ENCODE measurements around the gene RBBP8NL.

The RBBP8NL gene

GRCh38 chr20:62445553-62446340, 18.4 kb upstream of the RBBP8NL start:
- Histone ChIP-seq H3K4me3 (ENCODE audit: low read depth in 1 of 5, low read length in 5 of 5) (no peak overlapping the region), H3K9ac (ENCODE audit: low read length in 5 of 5) (no peak overlapping the region), H3K9me3 (ENCODE audit: control insufficient read depth in 5 of 5, low read length in 5 of 5) (no peaks in the 10 kb centered on the region), H3K4me1 (ENCODE audit: control insufficient read depth in 5 of 5, insufficient read depth in 5 of 5, low read length in 5 of 5) (no peaks in the 10 kb centered on the region), H3K27ac (ENCODE audit: low read depth, low read length) (no peak overlapping the region), H3K27me3 (ENCODE audit: control insufficient read depth in 5 of 5, insufficient read depth in 4 of 5, low read length in 5 of 5) (peaks cover 41 to 57% (median 44%) of the 10 kb centered on the region in 5 donors), H3K36me3 (ENCODE audit: control insufficient read depth in 5 of 5, insufficient read depth in 5 of 5, low read length in 5 of 5) (no peaks in the 10 kb centered on the region)

DNA sequence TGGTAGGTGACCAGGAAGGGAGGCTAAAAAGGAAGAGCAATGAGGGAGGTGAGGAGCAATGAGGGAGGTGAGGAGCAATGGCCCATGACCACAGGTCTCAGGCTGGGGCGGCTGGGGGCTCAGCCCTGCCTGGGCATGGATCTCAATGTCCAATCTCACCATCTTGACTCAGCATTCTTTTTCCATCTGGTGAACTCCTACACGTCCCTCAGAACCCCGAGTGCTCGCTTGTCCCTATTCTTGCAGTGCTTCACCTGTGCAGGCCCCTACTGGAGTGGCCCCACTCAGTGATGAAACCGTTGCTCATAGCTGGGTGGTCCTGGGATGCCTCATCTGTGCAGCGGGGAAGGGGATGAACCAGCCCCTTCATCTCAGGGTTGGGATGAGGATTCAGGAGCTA, 16.9 kb upstream of the RBBP8NL start:
- H3K9ac ChIP-seq (ENCODE audit: low read length in 5 of 5), result no peak overlapping the region
- peaks cover 36 to 60% (median 47%) of the 10 kb centered on the region in 5 donors for H3K27me3 ChIP-seq (ENCODE audit: control insufficient read depth in 5 of 5, insufficient read depth in 4 of 5, low read length in 5 of 5)
- no peak overlapping the region for H3K4me3 ChIP-seq (ENCODE audit: low read depth in 1 of 5, low read length in 5 of 5)
- H3K27ac ChIP-seq (ENCODE audit: low read depth, low read length), result no peak overlapping the region
- no peaks in the 10 kb centered on the region for H3K9me3 ChIP-seq (ENCODE audit: control insufficient read depth in 5 of 5, low read length in 5 of 5)
- no peaks in the 10 kb centered on the region for H3K4me1 ChIP-seq (ENCODE audit: control insufficient read depth in 5 of 5, insufficient read depth in 5 of 5, low read length in 5 of 5)
- H3K36me3 ChIP-seq (ENCODE audit: control insufficient read depth in 5 of 5, insufficient read depth in 5 of 5, low read length in 5 of 5), result no peaks in the 10 kb centered on the region

DNA sequence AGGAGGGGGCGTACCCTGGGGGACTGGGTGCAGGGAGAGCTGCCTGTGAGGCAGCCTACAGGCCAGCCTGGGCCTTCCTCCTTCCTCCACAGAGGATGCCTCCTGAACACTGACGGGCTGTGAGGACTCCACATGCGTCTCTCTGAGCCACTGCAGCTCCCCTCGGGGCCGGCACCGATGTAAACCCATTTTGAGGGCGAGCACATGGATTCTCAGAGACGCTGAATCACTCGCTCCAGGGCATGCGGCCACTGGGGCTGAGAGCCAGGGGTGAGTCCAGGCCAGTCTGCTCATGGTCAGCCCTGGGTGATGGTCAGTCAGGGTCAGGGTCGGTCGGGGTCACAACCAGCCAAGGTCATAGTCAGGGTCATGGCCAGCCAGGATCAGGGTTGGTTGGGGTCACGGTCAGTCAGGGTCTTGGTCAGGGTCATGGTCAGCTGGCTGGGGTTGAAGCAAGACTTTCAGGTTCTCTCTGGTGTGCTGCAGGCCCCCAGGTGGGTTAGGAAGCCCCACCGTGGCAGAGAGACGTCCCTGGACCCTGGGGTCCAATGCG, 14.7 kb upstream of the RBBP8NL start:
- H3K27ac ChIP-seq (ENCODE audit: low read depth, low read length), result no peak overlapping the region
- no peaks in the 10 kb centered on the region for H3K36me3 ChIP-seq (ENCODE audit: control insufficient read depth in 5 of 5, insufficient read depth in 5 of 5, low read length in 5 of 5)
- H3K27me3 ChIP-seq (ENCODE audit: control insufficient read depth in 5 of 5, insufficient read depth in 4 of 5, low read length in 5 of 5), result peaks cover 35 to 52% (median 39%) of the 10 kb centered on the region in 5 donors
- H3K4me1 ChIP-seq (ENCODE audit: control insufficient read depth in 5 of 5, insufficient read depth in 5 of 5, low read length in 5 of 5), result no peaks in the 10 kb centered on the region
- H3K9me3 ChIP-seq (ENCODE audit: control insufficient read depth in 5 of 5, low read length in 5 of 5), result no peaks in the 10 kb centered on the region
- no peak overlapping the region for H3K4me3 ChIP-seq (ENCODE audit: low read depth in 1 of 5, low read length in 5 of 5)
- H3K9ac ChIP-seq (ENCODE audit: low read length in 5 of 5), result no peak overlapping the region

- peaks cover 0 to 1% (median 0%) of the 10 kb centered on the region in 5 donors for H3K4me1 ChIP-seq (ENCODE audit: control insufficient read depth in 5 of 5, insufficient read depth in 5 of 5, low read length in 5 of 5)
- H3K36me3 ChIP-seq (ENCODE audit: control insufficient read depth in 5 of 5, insufficient read depth in 5 of 5, low read length in 5 of 5), result no peaks in the 10 kb centered on the region
- peaks cover 23 to 69% (median 54%) of the 10 kb centered on the region in 5 donors for H3K27me3 ChIP-seq (ENCODE audit: control insufficient read depth in 5 of 5, insufficient read depth in 4 of 5, low read length in 5 of 5)
- no peak overlapping the region for H3K4me3 ChIP-seq (ENCODE audit: low read depth in 1 of 5, low read length in 5 of 5)
- H3K9ac ChIP-seq (ENCODE audit: low read length in 5 of 5), result no peak overlapping the region
- H3K27ac ChIP-seq (ENCODE audit: low read depth, low read length), result no peak overlapping the region
- H3K9me3 ChIP-seq (ENCODE audit: control insufficient read depth in 5 of 5, low read length in 5 of 5), result no peaks in the 10 kb centered on the region
Measured at GRCh38 chr20:62439218-62439617, 11.9 kb upstream of the RBBP8NL start.

- no peak overlapping the region for H3K27ac ChIP-seq (ENCODE audit: low read depth, low read length)
- H3K9ac ChIP-seq (ENCODE audit: low read length in 5 of 5), result no peak overlapping the region
- no peak overlapping the region for H3K4me3 ChIP-seq (ENCODE audit: low read depth in 1 of 5, low read length in 5 of 5)
- no peaks in the 10 kb centered on the region for H3K36me3 ChIP-seq (ENCODE audit: control insufficient read depth in 5 of 5, insufficient read depth in 5 of 5, low read length in 5 of 5)
- H3K9me3 ChIP-seq (ENCODE audit: control insufficient read depth in 5 of 5, low read length in 5 of 5), result no peaks in the 10 kb centered on the region
- peaks cover 0 to 6% (median 0%) of the 10 kb centered on the region in 5 donors for H3K4me1 ChIP-seq (ENCODE audit: control insufficient read depth in 5 of 5, insufficient read depth in 5 of 5, low read length in 5 of 5)
- peaks cover 22 to 74% (median 60%) of the 10 kb centered on the region in 5 donors for H3K27me3 ChIP-seq (ENCODE audit: control insufficient read depth in 5 of 5, insufficient read depth in 4 of 5, low read length in 5 of 5)
Measured at GRCh38 chr20:62437927-62438326, 10.6 kb upstream of the RBBP8NL start.

- Histone ChIP-seq H3K27ac (ENCODE audit: low read depth, low read length) (no peak overlapping the region), H3K4me3 (ENCODE audit: low read depth in 1 of 5, low read length in 5 of 5) (no peak overlapping the region), H3K9me3 (ENCODE audit: control insufficient read depth in 5 of 5, low read length in 5 of 5) (no peaks in the 10 kb centered on the region), H3K36me3 (ENCODE audit: control insufficient read depth in 5 of 5, insufficient read depth in 5 of 5, low read length in 5 of 5) (no peaks in the 10 kb centered on the region), H3K27me3 (ENCODE audit: control insufficient read depth in 5 of 5, insufficient read depth in 4 of 5, low read length in 5 of 5) (peaks cover 22 to 73% (median 63%) of the 10 kb centered on the region in 5 donors), H3K9ac (ENCODE audit: low read length in 5 of 5) (no peak overlapping the region), H3K4me1 (ENCODE audit: control insufficient read depth in 5 of 5, insufficient read depth in 5 of 5, low read length in 5 of 5) (peaks cover 0 to 6% (median 0%) of the 10 kb centered on the region in 5 donors)
Measured at GRCh38 chr20:62437496-62437895, 10.2 kb upstream of the RBBP8NL start.

DNA sequence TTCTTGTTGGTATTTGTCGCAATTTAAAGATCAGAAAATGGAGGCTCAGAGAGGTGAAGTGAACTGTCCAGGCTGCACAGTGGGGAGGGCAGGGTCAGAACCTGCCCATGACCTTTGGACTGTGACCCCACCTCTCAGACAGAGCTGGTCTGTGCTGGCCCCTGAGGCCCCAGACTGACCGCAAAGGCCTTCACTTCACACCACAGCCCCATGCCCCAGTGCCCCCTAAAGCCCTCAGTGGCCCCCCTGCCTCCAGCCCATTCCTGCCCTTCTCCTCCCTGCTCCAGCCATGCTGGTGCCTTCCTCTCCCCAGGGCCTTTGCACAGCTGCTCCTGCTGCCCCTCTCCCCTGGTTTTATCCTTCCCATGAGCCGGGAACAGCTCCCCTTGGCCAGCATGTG, 9.4 kb upstream of the RBBP8NL start:
- no peak overlapping the region for H3K9ac ChIP-seq (ENCODE audit: low read length in 5 of 5)

GRCh38 chr20:62433658-62434497, 6.5 kb upstream of the RBBP8NL start:
- H3K4me1 ChIP-seq (ENCODE audit: control insufficient read depth in 5 of 5, insufficient read depth in 5 of 5, low read length in 5 of 5), result peaks cover 0 to 6% (median 0%) of the 10 kb centered on the region in 5 donors

More for the DNA sequence above, 9.4 kb upstream of the RBBP8NL start:
- Histone ChIP-seq H3K27me3 (ENCODE audit: control insufficient read depth in 5 of 5, insufficient read depth in 4 of 5, low read length in 5 of 5) (peaks cover 18 to 73% (median 63%) of the 10 kb centered on the region in 5 donors), H3K9me3 (ENCODE audit: control insufficient read depth in 5 of 5, low read length in 5 of 5) (no peaks in the 10 kb centered on the region), H3K4me3 (ENCODE audit: low read depth in 1 of 5, low read length in 5 of 5) (no peak overlapping the region), H3K36me3 (ENCODE audit: control insufficient read depth in 5 of 5, insufficient read depth in 5 of 5, low read length in 5 of 5) (no peaks in the 10 kb centered on the region), H3K4me1 (ENCODE audit: control insufficient read depth in 5 of 5, insufficient read depth in 5 of 5, low read length in 5 of 5) (peaks cover 0 to 6% (median 0%) of the 10 kb centered on the region in 5 donors), H3K27ac (ENCODE audit: low read depth, low read length) (no peak overlapping the region)

GRCh38 chr20:62430866-62431447, 3.6 kb upstream of the RBBP8NL start:
- Histone ChIP-seq H3K9me3 (ENCODE audit: control insufficient read depth in 5 of 5, low read length in 5 of 5) (no peaks in the 10 kb centered on the region), H3K27ac (ENCODE audit: low read depth, low read length) (no peak overlapping the region), H3K27me3 (ENCODE audit: control insufficient read depth in 5 of 5, insufficient read depth in 4 of 5, low read length in 5 of 5) (peaks cover 15 to 72% (median 46%) of the 10 kb centered on the region in 5 donors), H3K9ac (ENCODE audit: low read length in 5 of 5) (no peak overlapping the region), H3K4me3 (ENCODE audit: low read depth in 1 of 5, low read length in 5 of 5) (no peak overlapping the region), H3K4me1 (ENCODE audit: control insufficient read depth in 5 of 5, insufficient read depth in 5 of 5, low read length in 5 of 5) (peaks cover 0 to 6% (median 0%) of the 10 kb centered on the region in 5 donors), H3K36me3 (ENCODE audit: control insufficient read depth in 5 of 5, insufficient read depth in 5 of 5, low read length in 5 of 5) (no peaks in the 10 kb centered on the region)

More at GRCh38 chr20:62433658-62434497, 6.5 kb upstream of the RBBP8NL start:
- no peaks in the 10 kb centered on the region for H3K36me3 ChIP-seq (ENCODE audit: control insufficient read depth in 5 of 5, insufficient read depth in 5 of 5, low read length in 5 of 5)
- no peak overlapping the region for H3K9ac ChIP-seq (ENCODE audit: low read length in 5 of 5)
- H3K27me3 ChIP-seq (ENCODE audit: control insufficient read depth in 5 of 5, insufficient read depth in 4 of 5, low read length in 5 of 5), result peaks cover 13 to 71% (median 59%) of the 10 kb centered on the region in 5 donors
- no peak overlapping the region for H3K27ac ChIP-seq (ENCODE audit: low read depth, low read length)
- no peak overlapping the region for H3K4me3 ChIP-seq (ENCODE audit: low read depth in 1 of 5, low read length in 5 of 5)
- H3K9me3 ChIP-seq (ENCODE audit: control insufficient read depth in 5 of 5, low read length in 5 of 5), result no peaks in the 10 kb centered on the region

Measured in subcutaneous abdominal adipose tissue (tissue), 5 donors.